ENCODE data around the gene STX18.
"Not testable (repeated sequence)": the region's sequence is repeated elsewhere in the genome, so short reads cannot be mapped to it uniquely, and the experiment has no call there.

The STX18 gene

DNA sequence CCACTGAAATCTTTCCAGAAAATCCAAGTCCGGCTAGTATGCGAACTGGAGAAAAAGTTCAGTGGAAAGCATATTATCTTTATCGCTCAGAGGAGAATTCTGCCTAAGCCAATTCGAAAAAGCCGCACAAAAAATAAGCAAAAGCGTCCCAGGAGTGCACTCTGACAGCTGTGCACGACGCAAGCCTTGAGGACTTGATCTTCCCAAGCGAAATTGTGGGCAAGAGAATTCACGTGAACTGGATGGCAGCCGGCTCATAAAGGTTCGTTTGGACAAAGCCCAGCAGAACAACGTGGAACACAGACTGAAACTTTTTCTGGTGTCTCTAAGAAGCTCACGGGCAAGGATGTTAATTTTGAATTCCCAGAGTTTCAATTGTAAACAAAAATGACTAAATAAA lies 34.4 kb downstream of the STX18 start:
- DNase-seq, result no peak

- DNase-seq, result no peak
Measured at GRCh38 chr4:4506961-4507360, 34.9 kb downstream of the STX18 start.

- DNase-seq, result not testable (repeated sequence)
Measured at GRCh38 chr4:4505211-4505610, 36.6 kb downstream of the STX18 start.

- no peak for DNase-seq
Measured at GRCh38 chr4:4504783-4505182, 37.1 kb downstream of the STX18 start.

- peak in 1 of 2 donors; percentile 44 for DNase-seq
Measured at GRCh38 chr4:4502694-4503311, 39.0 kb downstream of the STX18 start.

DNA sequence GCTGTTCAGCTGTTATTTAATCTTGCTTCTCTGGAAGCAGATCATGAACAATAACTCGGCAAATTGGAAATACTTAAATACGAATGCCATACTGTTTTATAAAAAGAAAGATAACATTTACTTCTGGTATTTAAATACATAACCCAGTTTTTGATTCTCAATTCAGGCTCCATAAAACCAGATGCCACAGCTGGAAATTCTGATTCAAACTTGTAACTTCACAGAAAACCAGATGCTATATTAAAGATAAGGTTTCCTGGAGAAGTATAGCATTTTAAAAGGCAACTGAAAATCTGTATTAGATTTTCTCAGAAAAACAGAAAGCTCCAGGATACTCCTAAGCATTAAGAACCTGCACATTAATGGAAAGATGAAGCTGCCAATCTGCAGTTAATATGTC lies 40.2 kb downstream of the STX18 start:
- DNase-seq, result no peak

DNA sequence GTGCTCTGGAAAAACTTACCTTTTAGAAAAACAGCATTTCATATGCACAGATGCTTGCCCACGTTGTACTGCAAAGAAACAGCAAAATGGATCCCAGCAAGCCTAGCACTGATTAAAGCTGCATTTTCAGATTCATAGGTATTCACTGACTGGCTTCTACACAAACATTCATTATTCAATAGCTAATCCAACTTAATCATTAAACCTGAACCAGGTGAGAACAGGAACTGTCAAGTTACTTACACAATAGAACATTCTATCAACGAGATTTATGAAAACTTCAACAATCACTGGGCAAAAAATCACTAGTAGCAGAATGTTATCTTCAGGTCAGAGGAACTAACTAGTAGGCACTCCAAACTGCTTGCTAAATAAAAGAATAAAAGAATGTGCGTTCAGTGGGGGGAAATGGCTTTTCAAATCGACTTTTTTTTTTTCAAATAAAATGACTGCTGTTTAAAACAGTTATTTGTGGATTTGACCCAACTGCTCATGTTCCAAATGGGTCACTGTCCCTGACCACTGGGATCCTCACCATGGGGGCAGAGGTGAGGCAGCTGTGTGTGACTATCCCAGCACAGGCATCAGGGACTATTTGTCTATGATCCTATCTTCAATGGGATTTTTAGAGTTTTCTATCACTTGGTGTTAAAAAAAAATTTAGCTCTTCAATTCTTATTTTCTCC lies 42.3 kb downstream of the STX18 start:
- DNase-seq, result no peak

- DNase-seq, result no peak
Measured at GRCh38 chr4:4496592-4497372, 45.1 kb downstream of the STX18 start.

GRCh38 chr4:4494882-4495281 lies 47.0 kb downstream of the STX18 start:
- DNase-seq, result no peak

DNA sequence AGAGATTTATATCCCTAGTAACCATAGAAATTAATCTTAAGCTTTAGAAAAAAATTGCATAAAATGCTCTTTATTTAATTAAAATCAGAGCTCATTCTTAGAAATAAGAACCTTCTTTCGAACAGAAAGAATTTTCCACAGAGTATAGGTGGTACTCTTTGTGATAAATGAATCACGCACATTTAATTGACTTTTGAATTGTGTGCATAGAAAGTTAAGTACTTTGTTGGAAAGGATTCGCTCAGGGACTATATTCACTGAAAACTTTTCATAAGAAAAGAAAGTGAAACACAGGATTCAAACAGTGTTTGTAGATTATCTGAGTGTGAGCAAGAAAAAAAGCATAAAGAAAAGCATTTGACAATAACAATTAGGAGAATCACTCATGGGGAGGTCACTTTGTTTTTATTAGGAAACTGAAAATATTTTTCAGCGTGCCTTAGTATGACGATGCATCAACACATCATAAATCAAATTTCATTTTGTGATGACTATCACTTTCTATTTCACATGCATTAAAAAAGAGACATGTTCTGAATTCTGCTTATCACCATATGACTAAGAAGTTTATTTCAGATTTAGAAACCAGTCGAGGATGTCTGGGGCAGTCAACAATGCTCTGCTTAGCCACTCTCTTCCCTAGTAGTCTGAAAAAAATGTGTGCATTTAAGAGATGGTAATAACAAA lies 49.5 kb downstream of the STX18 start:
- DNase-seq, result peak in 1 of 2 donors; percentile 10

GRCh38 chr4:4491396-4491893 lies 50.4 kb downstream of the STX18 start:
- no peak for DNase-seq

DNA sequence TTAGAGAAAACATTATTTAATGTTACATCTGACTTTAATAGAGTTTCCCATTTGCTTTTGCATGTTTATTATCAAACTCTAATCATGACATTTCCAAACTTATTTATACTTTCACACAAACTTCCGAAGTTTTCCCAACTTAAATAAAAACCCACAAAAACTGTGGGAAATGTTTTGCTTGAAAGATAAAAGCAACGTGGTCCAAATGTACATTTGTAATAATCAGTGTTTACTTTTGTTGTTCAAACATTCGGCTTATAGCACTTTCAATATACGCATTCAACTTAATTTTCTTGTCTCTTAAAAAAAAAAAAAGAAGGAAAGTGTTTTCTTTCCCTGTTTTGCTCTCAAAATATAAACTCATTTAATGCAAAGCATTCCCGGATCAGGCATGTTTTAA lies 51.0 kb downstream of the STX18 start:
- no peak for DNase-seq

DNA sequence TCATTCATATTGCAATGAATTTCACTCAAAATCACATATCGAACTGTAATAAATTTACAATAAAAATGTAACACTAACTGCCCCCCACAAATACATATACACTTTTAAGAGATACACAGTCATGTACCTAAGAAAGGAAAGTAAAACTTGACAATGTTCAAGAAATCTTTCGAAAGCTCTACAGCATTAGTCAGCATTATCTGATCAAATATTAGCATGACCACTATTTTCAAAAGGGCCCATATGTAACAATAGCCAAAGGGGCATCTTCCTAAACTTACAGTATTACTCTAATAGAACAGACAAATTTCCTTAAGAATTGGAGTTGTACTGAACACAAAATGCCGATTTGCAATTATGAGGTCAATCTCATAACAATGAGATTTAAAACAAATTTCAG lies 51.8 kb downstream of the STX18 start:
- DNase-seq, result no peak

- DNase-seq, result peak; percentile 59 to 79
Measured at GRCh38 chr4:4488405-4489404, 53.1 kb downstream of the STX18 start.

GRCh38 chr4:4486969-4487368 lies 54.9 kb downstream of the STX18 start:
- DNase-seq, result no peak

DNA sequence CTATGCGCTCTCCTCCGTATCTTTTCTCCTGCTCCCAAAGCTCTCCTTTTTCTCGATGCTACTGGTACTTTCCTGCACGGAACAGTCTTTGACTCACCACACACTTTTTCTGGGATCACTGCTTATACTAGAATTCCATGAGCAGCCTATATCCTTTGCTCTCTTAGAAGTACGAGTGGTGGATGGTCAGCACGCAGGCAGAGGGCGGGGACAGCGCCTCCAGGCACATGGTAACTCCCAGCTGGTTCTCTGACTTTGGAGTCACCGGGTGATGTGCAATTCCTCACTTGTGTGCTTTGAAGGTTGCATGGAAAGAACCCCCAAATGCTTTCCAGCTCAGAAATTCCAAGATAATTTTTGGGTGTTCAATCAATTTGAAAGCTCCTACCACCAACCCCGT lies 56.0 kb downstream of the STX18 start:
- DNase-seq, result no peak

DNA sequence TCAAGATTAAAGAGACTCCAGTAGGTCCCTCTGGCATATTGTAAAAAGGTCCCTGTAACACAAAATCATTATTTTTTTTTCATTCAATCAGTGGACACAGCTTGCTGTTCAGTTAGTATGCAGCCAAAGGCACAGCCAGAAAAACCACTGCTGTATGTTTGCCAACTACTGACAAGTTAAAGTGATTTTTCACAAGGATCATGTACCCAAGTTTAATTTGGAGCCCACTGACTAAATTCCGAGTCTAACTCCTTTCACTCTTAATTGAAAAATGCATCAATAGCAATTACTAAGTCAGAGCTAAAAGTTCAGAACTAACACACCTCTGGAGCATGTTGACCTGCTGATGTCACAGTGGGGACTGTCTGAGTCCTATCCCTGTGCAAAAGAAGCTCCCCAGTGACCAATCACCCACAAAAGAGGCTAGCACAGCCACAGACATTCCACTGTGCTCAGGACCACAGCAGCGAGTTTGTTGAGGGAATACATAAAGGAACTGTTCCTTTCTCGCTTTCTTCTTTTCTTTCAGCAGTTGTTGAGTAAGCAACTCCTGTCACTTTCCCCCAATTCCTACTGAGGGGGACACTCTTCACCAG lies 60.4 kb downstream of the STX18 start:
- DNase-seq, result no peak

DNA sequence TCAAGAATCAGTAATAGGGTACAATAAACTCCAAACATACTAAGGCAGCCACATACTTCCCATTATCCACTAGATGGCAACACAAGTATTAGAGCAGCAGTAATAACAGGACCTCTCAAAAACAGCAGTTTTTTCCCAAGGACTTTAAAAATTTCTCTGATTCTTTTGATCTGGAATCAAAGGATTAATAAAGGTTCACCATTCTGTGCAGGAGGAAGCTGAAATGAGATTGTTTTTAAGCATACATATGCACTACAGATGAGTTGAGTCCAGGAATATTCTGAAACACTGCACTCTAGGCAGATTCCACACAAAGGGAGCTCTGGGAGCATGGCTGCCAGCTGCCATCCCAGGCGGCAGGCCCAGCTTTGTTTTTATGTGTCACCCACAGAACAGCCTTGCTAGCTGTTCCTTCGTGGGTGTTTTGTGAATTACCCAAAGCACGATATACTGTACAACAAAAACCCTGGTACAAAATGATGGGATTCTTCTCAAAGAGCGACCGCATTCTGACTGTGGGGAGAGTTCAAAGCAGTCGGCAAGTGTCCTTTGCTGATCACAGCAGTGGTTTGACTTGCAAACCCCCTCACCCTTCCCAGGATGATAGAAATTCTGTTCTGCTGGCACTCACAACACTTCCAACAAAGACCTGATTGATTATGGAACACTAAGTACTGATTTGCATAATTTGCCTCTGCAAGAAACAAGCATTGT lies 61.0 kb downstream of the STX18 start:
- DNase-seq, result no peak

DNA sequence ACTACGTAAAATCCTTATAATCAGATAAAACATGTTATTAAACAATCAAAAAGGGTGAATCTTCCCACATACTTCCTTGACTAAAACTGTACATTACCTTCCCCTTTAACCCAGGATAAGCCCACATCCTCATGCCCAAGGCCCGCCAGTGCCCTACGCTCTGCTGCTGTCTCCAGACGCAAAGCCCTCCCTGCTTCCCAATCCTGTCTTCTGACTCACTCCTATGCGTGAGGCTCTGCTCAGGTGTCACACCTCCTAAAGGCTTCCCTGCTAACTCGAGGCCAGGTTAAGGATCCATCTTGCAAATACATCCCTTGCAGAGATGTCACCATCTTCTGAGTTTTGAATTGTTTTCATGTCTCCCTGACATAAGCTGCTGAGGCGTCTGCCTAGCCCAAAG lies 61.6 kb downstream of the STX18 start:
- DNase-seq, result no peak

DNA sequence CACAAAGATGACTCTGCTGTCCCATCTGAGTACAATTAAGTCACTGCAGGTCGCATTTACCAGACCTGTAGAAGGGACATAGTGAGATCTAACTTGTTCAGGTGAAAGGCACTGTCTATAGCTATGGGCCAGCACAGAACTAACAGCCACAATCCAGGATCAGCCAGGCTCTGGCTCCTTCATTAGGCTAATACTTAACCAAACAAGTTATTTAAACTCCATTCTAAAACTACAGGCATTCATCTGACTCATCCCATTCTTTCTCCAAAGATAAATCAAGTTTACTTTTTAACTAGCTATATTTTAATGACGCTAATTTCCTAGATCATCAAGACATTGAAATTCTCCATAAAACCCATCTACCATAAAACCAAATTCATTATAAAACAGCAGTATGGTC lies 62.5 kb downstream of the STX18 start:
- DNase-seq, result no peak

DNA sequence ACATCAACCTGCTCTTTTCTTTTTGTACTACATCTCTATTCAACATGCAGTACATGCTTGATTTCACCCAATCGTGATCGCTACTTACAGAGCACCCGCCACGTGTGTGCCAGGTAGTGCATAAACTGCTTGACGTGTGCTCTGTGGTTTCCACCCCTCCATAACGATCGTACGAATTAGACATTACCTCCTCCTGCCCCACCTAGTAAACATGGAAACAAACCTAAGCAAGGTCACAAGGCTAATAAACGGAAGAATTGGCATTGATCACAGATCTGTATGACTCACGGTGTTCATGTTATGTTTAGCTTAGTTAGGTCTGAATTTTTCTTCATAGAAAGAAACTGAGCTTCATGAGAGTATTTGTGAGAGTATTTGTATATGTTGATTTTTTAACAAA lies 64.1 kb downstream of the STX18 start:
- DNase-seq, result no peak

All from CD4-positive, alpha-beta T cell treated with Interferon alpha-2 for 1 hour (primary cell).